Parathyroid adenoma (tissue), 2 donors: ENCODE data around the gene APIP.

Experiments used
- H2AFZ ChIP-seq: fragments of 300-600 bp; sonication (generic); one replicate; pipeline ENCODE4 v1.7.0; 2017; ENCODE audit warnings: antibody characterized with exemption, mild to moderate bottlenecking
- H3K27ac ChIP-seq: fragments of 300-600 bp; sonication (generic); one replicate; pipeline ENCODE4 v1.7.0; 2017
- H3K27me3 ChIP-seq: fragments of 300-600 bp; sonication (generic); one replicate; pipeline ENCODE4 v1.7.0; 2017; ENCODE audit warnings: low read length; ENCODE audit not compliant: control insufficient read depth, insufficient read depth
- H3K36me3 ChIP-seq: fragments of 300-600 bp; sonication (generic); one replicate; pipeline ENCODE4 v1.7.0; 2017; ENCODE audit warnings: low read length; ENCODE audit not compliant: control insufficient read depth, insufficient read depth
- H3K4me1 ChIP-seq: fragments of 300-600 bp; sonication (generic); one replicate; pipeline ENCODE4 v1.7.0; 2017; ENCODE audit warnings: control low read depth
- H3K4me2 ChIP-seq: fragments of 300-600 bp; sonication (generic); one replicate; pipeline ENCODE4 v1.7.0; 2017; ENCODE audit warnings: low read length
- H3K4me3 ChIP-seq: fragments of 300-600 bp; sonication (generic); one replicate; pipeline ENCODE4 v1.7.0; 2017; ENCODE audit warnings: low read depth, low read length
- H3K79me2 ChIP-seq: fragments of 300-600 bp; sonication (generic); one replicate; pipeline ENCODE4 v1.7.0; 2017; ENCODE audit warnings: control low read depth
- H3K9ac ChIP-seq: fragments of 300-600 bp; sonication (generic); one replicate; pipeline ENCODE4 v1.7.0; 2017; ENCODE audit warnings: mild to moderate bottlenecking
- H3K9me3 ChIP-seq: fragments of 300-600 bp; sonication (generic); one replicate; pipeline ENCODE4 v1.7.0; 2017; ENCODE audit warnings: low read length; ENCODE audit not compliant: control insufficient read depth
- CTCF ChIP-seq: fragments of 300-600 bp; sonication (generic); IDR thresholded peaks from one replicate; pipeline ENCODE4 v1.7.0; 2017; ENCODE audit warnings: antibody characterized with exemption, mild to moderate bottlenecking
- donor health status: primary hyperparathyroidism.

Gene APIP

GRCh38 chr11:34916015-34916842 is at the start of gene APIP, which contains the start of gene PDHX:
Gene APIP (minus strand): TSS chr11:34916379. CDS start chr11:34916284, 95 bp downstream.
Gene PDHX (plus strand): TSS chr11:34916618. CDS start chr11:34916656, 38 bp downstream.
- H3K4me1 ChIP-seq: peaks cover 6% of the 10 kb centered on the region

GRCh38 chr11:34964610-34965331 is 48.6 kb upstream of the APIP start:
- no peak overlapping the region for H3K9ac ChIP-seq
- no peak overlapping the region for H3K4me3 ChIP-seq
- no peaks in the 10 kb centered on the region for H3K4me1 ChIP-seq
- TF ChIP-seq CTCF: no peak
- no peak overlapping the region for H3K27ac ChIP-seq
- H3K4me2 ChIP-seq: no peak overlapping the region
- H2AFZ ChIP-seq: no peak overlapping the region
- H3K27me3 ChIP-seq: no peaks in the 10 kb centered on the region
- H3K79me2 ChIP-seq: no peaks in the 10 kb centered on the region
- no peaks in the 10 kb centered on the region for H3K9me3 ChIP-seq
- no peaks in the 10 kb centered on the region for H3K36me3 ChIP-seq

More at GRCh38 chr11:34916015-34916842, at the start of gene APIP, which contains the start of gene PDHX:
- no peak for TF ChIP-seq CTCF
- H3K4me2 ChIP-seq: peak within 1 kb of the TSS; percentile 83
- H3K9ac ChIP-seq: peak within 1 kb of the TSS; percentile 61
- peak within 1 kb of the TSS; percentile 93 for H2AFZ ChIP-seq
- no peaks in the 10 kb centered on the region for H3K27me3 ChIP-seq
- H3K79me2 ChIP-seq: peaks cover 38% of the 10 kb centered on the region
- H3K4me3 ChIP-seq: peak within 1 kb of the TSS; percentile 77
- H3K27ac ChIP-seq: peak within 1 kb of the TSS; percentile 88
- H3K9me3 ChIP-seq: no peaks in the 10 kb centered on the region
- H3K36me3 ChIP-seq: no peaks in the 10 kb centered on the region

- Histone ChIP-seq H2AFZ (no peak overlapping the region), H3K4me3 (no peak overlapping the region), H3K36me3 (no peaks in the 10 kb centered on the region), H3K27ac (no peak overlapping the region), H3K9ac (no peak overlapping the region), H3K27me3 (no peaks in the 10 kb centered on the region), H3K4me2 (no peak overlapping the region), H3K79me2 (no peaks in the 10 kb centered on the region), H3K4me1 (no peaks in the 10 kb centered on the region), H3K9me3 (no peaks in the 10 kb centered on the region)
- TF ChIP-seq CTCF: no peak
These were observed 47.2 kb upstream of the APIP start for GRCh38 chr11:34963351-34963750.

GRCh38 chr11:34962034-34962433 is 45.9 kb upstream of the APIP start:
- Histone ChIP-seq H3K9ac (no peak overlapping the region), H3K79me2 (no peaks in the 10 kb centered on the region), H3K4me3 (no peak overlapping the region), H3K4me2 (no peak overlapping the region), H2AFZ (no peak overlapping the region), H3K9me3 (no peaks in the 10 kb centered on the region), H3K27me3 (no peaks in the 10 kb centered on the region), H3K4me1 (no peaks in the 10 kb centered on the region), H3K36me3 (no peaks in the 10 kb centered on the region), H3K27ac (no peak overlapping the region)
- no peak for TF ChIP-seq CTCF
